Forelimb muscle (tissue), 1 donor: ENCODE results near the gene PHLPP1. TPM values are rescaled to one million over a fixed set of nuclear protein-coding genes. Genes with fewer than 3 reads are reported as not detected.
A peak's percentile ranks its signal among the peaks of the same experiment; 100 is the strongest.

Experiments used
- DNase-seq: peaks from one replicate; pipeline ENCODE4 v3.0.0-alpha.2; 2013; ENCODE audit warnings: low read depth
- polyA plus RNA-seq: library from polyadenylated mRNA; unstranded; fragments of 120-200 nt; gene quantifications from one replicate; pipeline ENCODE4 v1.2.1, GENCODE V29; 2013; ENCODE audit not compliant: insufficient read length

Gene PHLPP1
- polyA plus RNA-seq, 1 donor, result 7.3 TPM

DNA sequence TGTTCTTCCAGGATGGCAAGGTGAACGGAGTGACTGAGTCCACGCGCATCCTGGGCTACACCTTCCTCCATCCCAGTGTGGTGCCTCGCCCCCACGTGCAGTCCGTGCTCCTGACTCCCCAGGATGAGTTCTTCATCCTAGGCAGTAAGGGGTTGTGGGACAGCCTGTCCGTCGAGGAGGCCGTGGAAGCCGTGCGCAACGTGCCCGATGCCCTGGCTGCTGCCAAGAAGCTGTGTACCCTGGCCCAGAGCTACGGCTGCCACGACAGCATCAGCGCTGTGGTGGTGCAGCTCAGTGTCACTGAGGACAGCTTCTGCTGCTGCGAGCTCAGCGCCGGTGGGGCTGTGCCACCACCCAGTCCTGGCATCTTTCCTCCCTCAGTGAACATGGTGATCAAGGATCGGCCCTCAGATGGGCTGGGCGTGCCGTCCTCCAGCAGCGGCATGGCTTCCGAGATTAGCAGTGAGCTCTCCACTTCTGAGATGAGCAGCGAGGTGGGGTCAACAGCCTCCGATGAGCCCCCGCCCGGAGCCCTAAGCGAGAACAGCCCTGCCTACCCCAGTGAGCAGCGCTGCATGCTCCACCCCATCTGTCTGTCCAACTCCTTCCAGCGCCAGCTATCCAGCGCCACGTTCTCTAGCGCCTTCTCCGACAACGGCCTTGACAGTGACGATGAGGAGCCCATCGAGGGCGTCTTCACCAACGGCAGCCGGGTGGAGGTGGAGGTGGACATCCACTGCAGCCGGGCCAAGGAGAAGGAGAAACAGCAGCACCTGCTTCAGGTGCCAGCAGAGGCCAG, 263.1 kb downstream of the PHLPP1 start:
- no peak for DNase-seq

DNA sequence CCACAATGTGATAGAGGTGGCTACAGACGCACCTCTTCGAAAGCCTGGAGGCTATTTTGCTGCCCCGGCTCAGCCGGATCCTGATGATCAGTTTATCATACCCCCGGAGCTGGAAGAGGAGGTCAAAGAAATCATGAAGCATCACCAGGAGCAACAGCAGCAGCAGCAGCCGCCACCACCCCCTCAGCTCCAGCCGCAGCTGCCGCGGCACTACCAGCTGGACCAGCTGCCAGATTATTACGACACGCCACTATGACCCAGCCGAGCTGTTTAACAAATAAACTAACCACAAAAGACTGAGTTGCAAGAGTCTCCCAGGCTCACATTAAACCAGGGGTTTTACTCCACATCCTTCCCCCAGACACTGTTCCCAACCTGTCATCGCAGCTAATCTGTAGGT, 263.8 kb downstream of the PHLPP1 start:
- no peak for DNase-seq

DNA sequence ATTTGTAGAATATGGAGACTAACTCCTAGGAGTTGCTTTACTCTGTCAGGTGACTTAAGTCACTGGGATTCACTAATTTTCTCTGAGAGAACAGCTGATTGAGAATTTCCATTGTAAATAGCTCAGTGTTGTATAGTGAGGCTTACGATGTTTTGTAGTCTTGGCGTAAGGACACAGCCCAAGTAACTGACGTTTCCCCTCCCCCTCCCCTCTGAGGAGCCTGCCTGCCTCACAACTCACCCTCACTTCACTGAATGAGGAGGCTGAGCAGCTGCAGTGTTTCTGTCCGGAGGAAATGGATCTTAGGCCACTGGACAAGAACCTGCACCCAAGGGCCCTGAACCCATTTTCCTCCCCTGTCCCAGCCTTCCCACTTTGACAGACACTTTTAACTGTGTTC, 264.6 kb downstream of the PHLPP1 start:
- DNase-seq, result no peak

DNA sequence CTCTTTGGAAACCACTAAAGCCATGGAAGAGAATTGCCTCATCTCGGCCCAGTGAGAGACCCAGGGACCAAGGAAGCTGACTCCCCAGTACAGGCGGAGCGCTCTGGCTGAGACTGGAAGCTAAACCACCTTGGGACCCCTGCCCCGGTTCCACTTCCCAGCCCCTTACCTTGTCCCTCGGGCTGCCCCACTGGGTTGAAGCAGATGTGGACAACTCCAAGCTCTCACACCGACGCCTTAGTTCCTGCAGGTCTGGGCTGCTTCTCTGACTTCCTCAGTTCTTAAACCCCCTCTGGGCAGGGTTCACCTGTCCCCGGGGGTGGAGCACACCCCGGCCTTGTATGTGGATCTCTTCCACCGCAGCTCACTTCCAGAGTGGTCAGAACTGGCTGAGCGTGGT, 266.2 kb downstream of the PHLPP1 start:
- no peak for DNase-seq

DNA sequence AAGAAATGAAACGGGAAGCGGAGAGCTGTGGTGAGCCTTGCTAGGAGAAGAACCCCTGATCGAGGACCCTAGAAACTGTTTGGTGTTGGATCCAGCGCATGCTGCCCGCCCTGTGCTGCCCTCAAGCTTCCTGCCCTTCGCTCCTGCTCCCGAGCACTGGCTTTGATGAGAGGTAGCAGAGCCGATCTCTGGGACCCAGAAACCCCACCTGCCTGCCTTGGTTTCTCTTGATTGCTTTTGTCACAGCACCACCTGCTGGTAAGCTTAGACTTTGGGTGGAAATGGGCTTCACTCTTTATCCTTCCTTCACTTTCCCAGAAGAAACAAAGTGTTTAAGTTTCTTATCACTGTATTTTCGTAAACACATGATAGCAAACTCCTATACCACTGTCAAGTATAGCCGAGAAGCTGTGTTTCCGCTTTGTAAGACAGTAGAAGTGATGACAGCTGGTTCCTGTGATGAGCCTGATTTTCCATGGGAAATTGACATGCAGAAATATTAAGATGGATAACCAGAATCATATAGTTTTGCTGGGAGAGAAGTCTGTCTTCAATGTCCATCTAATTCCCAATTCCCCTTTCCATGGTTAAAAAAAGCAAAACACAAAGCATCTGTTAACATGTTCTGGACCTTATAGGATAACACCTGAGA, 267.4 kb downstream of the PHLPP1 start:
- peak; percentile 49 for DNase-seq

DNA sequence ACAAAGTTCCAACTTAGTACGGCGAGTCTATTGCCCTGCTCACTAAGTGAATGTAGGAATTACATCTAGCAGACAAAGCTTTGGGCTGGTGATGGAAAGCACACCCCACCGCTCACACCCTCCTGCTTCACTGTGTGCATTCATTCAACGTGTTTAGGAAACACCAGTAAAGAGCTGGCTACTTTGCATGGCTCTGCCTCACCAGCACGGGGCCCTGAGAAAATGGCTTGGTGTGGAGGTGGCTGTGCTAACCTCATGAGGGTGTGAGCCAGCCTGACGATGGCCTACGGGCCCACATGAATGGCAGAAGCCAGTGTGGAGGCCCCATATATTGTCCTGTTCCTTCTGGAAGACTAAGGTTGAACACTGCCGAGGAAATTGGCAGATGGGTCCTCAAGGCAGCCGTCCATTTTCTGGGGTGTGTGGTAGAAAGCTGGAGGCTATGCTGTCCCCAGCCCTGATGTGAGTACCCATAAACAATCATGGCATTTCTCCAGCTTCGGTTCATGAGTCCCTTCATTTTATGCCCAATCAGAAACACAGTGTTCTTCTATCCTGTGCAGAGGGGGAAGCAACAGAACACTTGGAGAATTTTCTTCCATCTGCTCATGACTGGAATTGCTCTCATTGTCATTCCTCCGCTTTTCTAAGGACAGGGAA, 269.4 kb downstream of the PHLPP1 start:
- no peak for DNase-seq

DNA sequence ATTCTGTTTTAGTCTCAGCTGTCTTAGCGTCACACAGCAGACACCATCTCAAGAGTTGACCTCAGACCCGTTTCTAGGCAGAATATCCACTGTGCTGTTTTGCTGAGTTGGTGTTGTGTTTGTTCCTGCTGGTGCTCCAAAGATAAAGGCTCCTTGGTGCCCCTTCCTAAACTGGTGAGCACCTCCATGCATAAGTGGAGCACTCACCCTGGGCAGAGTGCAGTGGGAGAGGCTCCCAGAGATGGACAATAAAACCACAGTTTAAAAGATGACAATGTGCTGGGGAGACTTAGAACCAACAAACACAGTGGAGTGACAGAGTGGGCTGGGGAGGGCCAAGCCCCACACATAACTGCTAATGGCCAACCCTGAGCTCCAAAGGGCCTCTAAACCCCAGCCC, 271.1 kb downstream of the PHLPP1 start:
- no peak for DNase-seq

DNA sequence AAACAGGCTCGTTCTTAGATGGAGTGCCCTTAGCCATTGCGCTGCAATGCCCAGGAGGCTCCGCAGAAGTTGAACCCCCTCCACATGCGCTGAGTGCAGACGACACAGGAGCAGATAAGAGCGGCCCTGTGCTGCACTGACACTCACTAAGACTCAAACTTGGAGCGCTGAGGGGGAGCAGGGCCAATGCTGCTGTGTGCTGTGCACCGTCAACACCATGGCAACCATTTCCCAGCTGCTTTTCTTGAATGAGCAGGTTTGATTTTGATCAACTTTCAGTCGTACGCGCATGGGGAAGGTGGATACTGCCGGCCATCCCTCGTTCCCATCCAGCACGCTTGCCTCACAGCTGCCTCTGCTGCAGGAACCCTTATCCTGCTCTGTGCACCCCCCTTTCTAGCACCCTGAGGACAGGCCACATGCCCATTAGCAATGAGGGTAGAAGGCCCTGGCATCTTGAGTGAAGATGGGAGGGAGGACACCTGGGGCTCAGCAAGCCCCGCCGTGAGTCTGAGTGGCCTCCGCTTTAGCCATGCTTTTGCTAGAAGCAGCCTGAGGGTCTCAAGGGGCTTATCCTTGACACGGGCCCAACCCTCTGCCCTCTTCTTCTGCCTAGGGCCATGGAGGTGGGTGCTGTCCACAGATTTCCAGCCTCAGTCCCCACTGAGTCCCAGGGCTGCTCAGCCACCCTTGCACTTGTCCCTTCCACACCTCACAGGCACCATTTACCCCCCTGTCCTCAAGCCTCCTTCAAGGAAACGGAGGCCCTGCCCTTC, 271.9 kb downstream of the PHLPP1 start:
- DNase-seq, result no peak

DNA sequence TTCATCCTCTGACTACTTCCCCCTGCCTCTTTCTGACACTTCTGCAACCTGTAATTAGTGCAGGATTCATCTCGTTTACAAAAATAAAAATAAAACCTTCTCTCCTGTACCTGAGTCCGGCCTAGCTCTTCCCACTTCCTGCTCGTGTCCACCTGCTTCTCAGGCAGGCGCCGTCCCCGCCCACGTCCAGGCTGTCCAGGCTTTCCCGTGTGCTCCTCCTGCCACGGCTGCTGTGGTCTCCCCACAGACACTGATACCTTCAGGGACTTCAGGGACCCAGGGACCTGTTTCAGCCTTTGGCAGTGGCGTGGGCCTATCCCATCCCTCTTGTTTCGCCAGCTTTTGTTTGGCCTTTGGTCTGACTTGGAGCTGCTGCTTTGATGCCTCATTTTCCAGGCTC, 272.5 kb downstream of the PHLPP1 start:
- no peak for DNase-seq

DNA sequence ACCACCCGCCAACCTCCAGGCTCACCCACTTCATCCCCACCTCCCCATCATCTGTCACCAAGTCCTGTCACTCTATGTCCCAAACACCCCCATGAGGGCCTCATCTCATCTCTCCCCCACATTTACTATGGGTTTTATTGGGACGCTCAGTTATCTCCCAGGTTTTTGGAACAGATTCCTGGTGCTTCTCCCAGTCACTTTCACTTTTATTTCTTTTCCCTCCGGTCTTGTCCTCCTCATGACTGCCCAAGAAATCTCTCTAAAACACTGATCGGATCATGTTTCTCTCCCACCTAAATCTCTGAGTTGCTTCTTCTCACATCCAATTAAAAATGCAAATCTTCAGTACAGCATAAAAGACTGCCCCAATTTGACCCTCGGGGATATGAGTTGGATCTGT, 273.1 kb downstream of the PHLPP1 start:
- DNase-seq, result no peak

DNA sequence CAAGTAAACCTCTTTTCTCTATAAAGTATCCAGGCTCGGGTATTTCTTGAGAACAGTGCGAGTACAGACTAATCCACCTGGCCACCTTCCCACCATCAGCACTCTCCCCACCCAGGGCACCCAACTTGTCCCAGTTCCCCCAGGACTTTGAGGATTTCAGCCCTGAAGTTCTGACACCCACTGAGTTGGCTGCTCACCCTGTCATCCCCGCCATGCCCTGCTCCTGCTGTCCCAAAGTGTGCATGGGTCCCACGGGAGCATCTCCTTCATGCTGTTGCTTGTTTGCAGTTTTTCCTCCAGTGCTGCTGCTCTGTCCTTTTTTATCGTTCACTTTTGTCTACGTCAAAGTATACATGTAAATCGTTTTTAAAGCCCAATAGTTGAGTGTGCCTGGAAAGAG, 273.9 kb downstream of the PHLPP1 start:
- no peak for DNase-seq

DNA sequence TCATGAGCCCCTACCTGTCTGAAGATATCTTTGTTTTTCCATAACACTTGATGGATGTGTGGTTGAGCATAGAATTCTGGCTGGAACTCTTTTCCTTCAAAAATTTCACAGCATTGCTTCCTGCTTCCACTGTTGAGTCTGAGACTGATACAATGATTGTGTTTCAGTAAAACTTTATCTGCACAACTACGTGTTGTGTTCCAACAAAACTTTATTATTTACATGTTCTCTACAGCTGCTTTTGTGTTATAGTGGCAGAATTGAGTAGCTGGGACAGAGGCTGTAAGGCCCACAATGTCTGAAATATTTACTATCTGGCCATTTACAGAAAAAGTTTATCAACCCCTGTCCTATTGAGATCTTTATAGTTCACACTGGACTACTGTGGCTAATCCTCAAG, 275.3 kb downstream of the PHLPP1 start:
- DNase-seq, result no peak

DNA sequence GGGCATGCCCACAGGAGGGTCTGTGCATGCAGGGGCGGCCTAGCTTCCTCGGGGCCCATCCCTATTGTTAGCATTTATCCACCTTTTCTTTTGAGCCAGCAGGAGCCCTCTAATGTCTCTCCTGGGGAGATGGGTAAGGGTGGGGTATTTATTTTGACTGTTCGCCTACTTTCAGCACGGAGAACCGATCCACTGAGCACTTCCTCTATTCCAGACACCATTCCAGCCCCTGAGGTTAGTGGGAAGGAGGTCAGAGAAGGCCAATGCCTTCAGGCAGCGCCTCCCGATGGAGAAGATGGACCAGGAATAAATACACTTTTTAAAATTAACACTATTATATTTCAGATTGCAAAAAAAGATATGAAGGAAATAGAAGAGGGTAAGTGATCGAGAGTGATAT, 276.0 kb downstream of the PHLPP1 start:
- no peak for DNase-seq

DNA sequence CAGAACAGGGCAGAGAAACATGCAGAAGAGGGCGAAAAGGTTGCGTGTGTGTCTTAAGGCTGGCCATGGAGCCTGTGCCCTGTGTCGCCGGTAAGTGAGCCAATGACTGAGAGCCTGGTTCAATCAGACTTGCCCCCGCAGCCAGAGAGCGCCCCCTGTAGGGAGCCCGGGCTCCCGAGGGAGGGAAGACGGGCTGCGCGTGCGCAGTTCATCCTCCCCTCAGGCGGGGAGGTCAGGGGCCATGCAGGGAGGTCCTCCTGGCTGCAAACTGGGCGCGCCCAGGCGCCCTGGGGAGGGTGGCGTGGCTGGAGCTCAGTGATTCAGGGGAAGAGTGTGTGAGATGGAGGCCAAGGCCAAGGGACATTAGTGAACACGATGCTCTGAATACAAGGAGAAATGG, 276.6 kb downstream of the PHLPP1 start:
- no peak for DNase-seq

DNA sequence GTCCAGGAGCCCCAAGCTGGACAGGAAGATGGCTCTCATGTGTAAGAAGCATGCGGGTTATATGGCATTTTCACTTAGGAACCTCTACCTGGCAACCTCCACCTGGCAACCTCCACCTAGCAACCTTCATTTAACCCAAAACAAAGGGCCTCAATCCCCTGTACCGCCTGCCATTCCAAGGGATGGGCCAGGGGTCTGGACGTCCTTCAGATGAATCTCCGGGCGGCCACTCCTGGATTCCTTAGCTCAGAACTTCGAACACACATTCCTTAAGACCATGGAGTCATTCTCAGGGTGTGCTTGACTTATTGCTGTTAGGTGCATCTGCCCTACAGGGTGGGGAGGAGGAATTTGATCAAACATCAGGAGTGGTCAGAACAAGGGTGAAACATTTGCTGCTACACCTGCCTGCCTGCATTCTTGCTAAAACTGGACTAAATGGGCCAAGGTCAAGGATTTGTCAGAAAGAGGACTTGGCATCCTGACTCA, 277.6 kb downstream of the PHLPP1 start:
- no peak for DNase-seq

DNA sequence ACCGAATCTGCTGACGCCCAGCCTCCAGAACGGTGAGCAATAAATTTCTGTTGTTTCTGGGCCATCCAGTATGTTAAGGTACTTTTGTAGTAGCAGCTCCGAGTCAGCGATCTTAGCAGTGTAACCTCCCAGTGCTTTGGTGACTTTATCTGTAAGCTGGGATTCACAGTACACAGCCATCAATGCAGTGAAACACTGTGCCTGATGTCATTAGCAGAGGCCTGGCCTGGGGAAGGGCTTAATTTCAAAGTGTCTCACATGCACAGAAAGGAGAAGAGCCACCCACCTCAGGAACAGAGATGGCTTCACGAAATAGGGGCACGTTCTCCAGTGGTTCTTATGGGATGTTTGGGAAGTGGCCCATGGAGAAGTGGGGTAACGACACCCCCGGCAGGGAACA, 281.2 kb downstream of the PHLPP1 start:
- no peak for DNase-seq

DNA sequence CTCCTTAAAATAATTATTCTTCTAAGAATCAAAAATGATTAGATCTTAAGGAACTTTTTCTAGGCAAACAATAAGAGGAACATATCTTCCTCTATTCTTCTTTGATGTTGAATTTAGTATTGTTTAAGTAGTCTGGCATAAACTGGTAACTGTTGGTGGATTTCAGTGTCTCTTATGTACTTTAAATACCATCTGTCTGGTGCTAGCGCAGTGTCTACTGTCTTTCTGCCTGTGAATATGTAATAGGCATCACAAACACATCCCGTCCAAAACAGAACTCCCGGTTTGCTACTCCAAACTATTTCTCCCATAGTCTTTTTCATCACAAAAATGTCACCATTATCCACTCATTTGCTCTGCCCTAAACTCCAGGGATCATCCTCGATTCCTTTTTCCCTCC, 281.7 kb downstream of the PHLPP1 start:
- DNase-seq, result no peak

DNA sequence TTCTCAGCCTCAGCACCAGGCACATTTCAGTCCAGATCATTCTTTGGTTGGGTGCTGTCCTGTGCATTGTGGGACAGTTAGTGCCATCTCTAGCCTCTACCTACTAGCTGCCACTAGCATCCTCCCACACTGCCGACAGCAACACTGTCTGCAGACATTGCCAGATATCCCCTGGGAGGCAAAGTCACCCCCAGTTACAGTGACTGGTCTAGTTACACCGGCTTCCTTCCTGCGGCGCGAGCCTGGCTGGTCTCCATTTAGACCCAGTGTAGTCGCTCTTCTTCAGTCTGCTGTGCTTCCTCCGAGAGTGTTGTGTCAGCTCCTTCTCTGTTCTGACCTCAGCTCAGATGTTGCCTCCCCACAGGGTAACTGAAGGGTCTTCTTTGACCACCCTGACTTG, 283.1 kb downstream of the PHLPP1 start:
- DNase-seq, result no peak

DNA sequence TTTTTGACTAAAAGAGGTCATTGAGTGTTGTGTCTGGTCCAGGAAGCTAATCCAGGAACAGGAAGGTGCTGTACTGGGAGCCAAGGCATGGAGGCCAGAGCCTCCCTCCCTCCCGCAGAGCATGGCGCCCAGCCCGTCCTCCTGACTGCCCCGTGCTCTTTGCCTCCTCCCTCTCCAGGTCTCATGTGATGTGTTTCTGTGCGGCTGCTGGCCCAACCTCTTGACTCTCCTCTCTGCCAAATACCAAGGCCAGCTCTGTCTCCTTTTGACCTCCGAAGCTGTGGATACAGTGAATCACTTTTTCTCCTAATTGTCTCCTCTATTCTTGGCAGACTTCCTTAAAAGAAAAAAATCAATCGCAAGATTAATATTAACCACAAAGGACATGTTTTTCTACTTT, 284.1 kb downstream of the PHLPP1 start:
- DNase-seq, result peak; percentile 45

DNA sequence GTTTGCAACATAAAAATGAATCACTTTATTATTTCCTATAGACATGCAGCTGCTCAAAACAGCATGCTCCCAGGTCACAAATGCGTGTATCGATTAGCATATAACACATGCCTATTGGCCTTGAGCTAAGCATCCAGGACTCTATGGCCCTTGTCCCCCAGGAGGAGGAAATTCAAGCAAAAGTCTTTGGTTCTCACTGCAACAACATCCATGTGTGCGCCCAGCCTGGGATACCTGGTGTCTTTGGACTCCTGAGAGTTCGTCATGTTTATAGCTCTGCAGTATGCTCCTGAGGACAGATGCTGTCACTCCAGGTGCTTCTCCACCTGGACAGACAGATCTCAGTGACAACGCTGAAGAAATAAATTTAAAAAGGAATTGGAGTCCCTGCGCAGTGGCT, 284.6 kb downstream of the PHLPP1 start:
- no peak for DNase-seq

DNA sequence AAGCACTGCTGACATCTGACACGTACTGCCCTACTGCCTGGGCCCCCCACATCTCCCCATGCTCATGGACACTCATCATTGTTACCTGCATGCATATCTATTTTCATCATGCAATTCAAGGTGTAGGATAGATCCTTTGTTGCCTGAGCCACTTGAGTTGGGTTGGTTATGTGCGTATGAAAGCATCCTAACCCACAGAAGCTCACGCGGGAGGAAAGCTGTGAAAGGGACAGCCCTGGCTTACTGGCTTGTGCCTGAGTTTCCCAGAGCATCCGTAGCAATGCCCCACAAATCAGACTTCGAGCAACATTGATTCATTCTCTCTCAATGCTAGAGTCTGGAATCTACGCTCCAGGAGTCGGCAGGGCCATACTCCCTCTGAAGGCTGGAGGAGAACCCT, 285.5 kb downstream of the PHLPP1 start:
- no peak for DNase-seq

DNA sequence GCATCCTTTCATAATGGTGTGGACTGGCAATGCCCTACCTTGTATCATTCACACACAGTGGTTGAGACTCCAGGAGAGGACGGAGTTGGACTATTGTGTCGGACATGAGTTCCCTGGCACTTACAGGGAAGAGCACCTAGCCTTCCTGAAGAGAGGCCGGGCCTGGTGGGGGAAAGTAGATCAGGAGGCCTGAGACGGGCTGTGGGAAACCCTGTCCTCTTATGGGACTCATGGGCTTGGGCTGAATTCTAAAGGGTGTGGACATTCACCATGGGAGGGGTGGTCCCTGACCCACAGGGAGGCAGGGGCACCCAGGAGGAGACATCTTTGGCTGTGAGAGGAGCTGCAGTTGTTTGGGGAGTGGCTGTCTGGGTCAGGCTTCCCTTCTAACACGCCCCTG, 286.5 kb downstream of the PHLPP1 start:
- DNase-seq, result no peak
